HepG2 (cell line): Measurements from ENCODE around the gene RDH16. TPM values are rescaled to one million over a fixed set of nuclear protein-coding genes. Genes with fewer than 3 reads are reported as not detected.

Source experiments
- ATAC-seq: fragments of 200-7000 bp; cut with Tn5 transposase; 3 replicates; pipeline ENCODE4 v1.9.1; 2020; ENCODE audit warnings: mild to moderate bottlenecking, moderate library complexity
- Bru-seq: library from RNA; stranded (reverse); fragments of 400-500 nt; gene quantifications from one replicate; lab custom pipeline; 2021; lab: Mats Ljungman, UMichigan
- BruChase-seq, 2 experiments: library from RNA; stranded (reverse); fragments of 400-500 nt; gene quantifications; one replicate each; lab custom pipeline; 2021; lab: Mats Ljungman, UMichigan
- BruUV-seq: library from RNA; stranded (reverse); fragments of 400-500 nt; replicated peaks from 2 replicates; lab custom pipeline; 2021; lab: Mats Ljungman, UMichigan
- CTCF ChIA-PET: fragments of 300-600 bp; formaldehyde crosslinking; extraction: SDS; loops from one replicate; lab custom pipeline; 2021; ENCODE audit warnings: low total read pairs, inconsistent platforms, low intra/inter-chr PET ratio; lab: Yijun Ruan, JAX
- POLR2A ChIA-PET: fragments of 350-600 bp; sonication (Branson Sonifier 250); formaldehyde crosslinking; loops from one replicate; lab custom pipeline; 2020; ENCODE audit warnings: antibody characterized with exemption, inconsistent platforms; lab: Yijun Ruan, JAX
- DNase-seq: peaks from one replicate; pipeline ENCODE4 v3.0.0-alpha.2; 2015; ENCODE audit warnings: low spot score
- FAIRE-seq: peaks from 3 replicates; lab custom pipeline; 2011; peaks lifted over from hg19 to GRCh38; lab: Jason Lieb, UNC
- H2AFZ ChIP-seq: one replicate; pipeline ENCODE4 v1.6.1; 2011; ENCODE audit warnings: low read length, inconsistent platforms
- H3K27ac ChIP-seq: fragments of 300-600 bp; 3 replicates; pipeline ENCODE4 v1.8.0; 2011; ENCODE audit warnings: mixed run types, mild to moderate bottlenecking, mixed read lengths, low read length, inconsistent platforms; ENCODE audit not compliant: insufficient read depth; ENCODE audit errors: extremely low read length
- H3K27me3 ChIP-seq, 2 experiments: fragments of 200-600 bp in 1 of 2; 2 replicates in 1 of 2; 3 replicates in 1 of 2; pipeline versions ENCODE4 v1.6.0 to v1.8.0; 2011; ENCODE audit warnings: low read length in 2 of 2, mild to moderate bottlenecking in 2 of 2, moderate library complexity in 2 of 2, inconsistent platforms in 1 of 2; ENCODE audit not compliant: insufficient read depth in 2 of 2, control insufficient read depth in 1 of 2
- H3K36me3 ChIP-seq, 2 experiments: fragments of 200-600 bp in 1 of 2; replicated peaks in 1 of 2; 2 replicates in 1 of 2; 3 replicates in 1 of 2; pipeline versions ENCODE4 v1.5.1 to v1.8.0; 2011; ENCODE audit warnings: low read length in 2 of 2, inconsistent platforms in 1 of 2; ENCODE audit not compliant: insufficient read depth in 2 of 2, control insufficient read depth in 1 of 2
- H3K4me1 ChIP-seq: 2 replicates; pipeline ENCODE4 v1.5.1; 2012; ENCODE audit warnings: low read length, inconsistent platforms; ENCODE audit not compliant: insufficient read depth
- H3K4me2 ChIP-seq: 2 replicates; pipeline ENCODE4 v1.6.0; 2011; ENCODE audit warnings: low read depth, low read length, inconsistent platforms
- H3K4me3 ChIP-seq, 3 experiments: fragments of 200-600 bp in 1 of 3; sonication (generic), shearing (Covaris generic) in 1 of 3; replicated peaks in 1 of 3; 2 replicates each; pipeline ENCODE4 v1.5.1; 2011 to 2016; ENCODE audit warnings: low read length in 3 of 3, inconsistent platforms in 2 of 3, low read depth in 2 of 3, mild to moderate bottlenecking in 2 of 3, control low read depth in 1 of 3, mixed read lengths in 1 of 3; ENCODE audit not compliant: insufficient read depth in 1 of 3
- H3K79me2 ChIP-seq: one replicate; pipeline ENCODE4 v1.6.1; 2011; ENCODE audit warnings: low read length, inconsistent platforms; ENCODE audit not compliant: insufficient read depth
- H3K9ac ChIP-seq: 2 replicates; pipeline ENCODE4 v1.6.0; 2011; ENCODE audit warnings: mild to moderate bottlenecking, low read depth, low read length, inconsistent platforms; ENCODE audit not compliant: insufficient read depth
- H3K9me3 ChIP-seq: 2 replicates; pipeline ENCODE4 v1.5.1; 2012; ENCODE audit warnings: mild to moderate bottlenecking, low read length
- H4K20me1 ChIP-seq: 2 replicates; pipeline ENCODE4 v1.6.0; 2011; ENCODE audit warnings: inconsistent platforms, mild to moderate bottlenecking, low read length, moderate library complexity; ENCODE audit not compliant: insufficient read depth
- HNF4A ChIP-seq: sonication (generic); formaldehyde crosslinking; IDR thresholded peaks from 2 replicates; pipeline ENCODE4 v1.4.0; 2020; ENCODE audit warnings: missing genetic modification reagents
- HNF4G ChIP-seq, 2 experiments: sonication (generic) in 1 of 2; formaldehyde crosslinking in 1 of 2; IDR thresholded peaks; 2 replicates each; pipeline versions ENCODE4 v1.4.0 to v1.6.1; 2011 to 2020; ENCODE audit warnings: borderline replicate concordance in 2 of 2, low read depth in 2 of 2, mild to moderate bottlenecking in 2 of 2, low read length in 1 of 2, missing genetic modification reagents in 1 of 2, moderate library complexity in 1 of 2
- NCOA1 ChIP-seq: sonication (generic); formaldehyde crosslinking; IDR thresholded peaks from 2 replicates; pipeline ENCODE4 v1.9.0; 2021; ENCODE audit warnings: missing genetic modification reagents
- ZMAT3 ChIP-seq: sonication (generic); formaldehyde crosslinking; conservative IDR thresholded peaks from 2 replicates; pipeline ENCODE4 v1.7.0; 2021; ENCODE audit warnings: missing genetic modification reagents
- ZNF282 ChIP-seq: fragments of 450-650 bp; IDR thresholded peaks from 2 replicates; pipeline ENCODE4 v1.6.1; 2018; ENCODE audit not compliant: partially characterized antibody
- ZNF292 ChIP-seq: sonication (generic); formaldehyde crosslinking; IDR thresholded peaks from 2 replicates; pipeline ENCODE4 v1.8.1; 2022; ENCODE audit warnings: mild to moderate bottlenecking, low read depth, missing genetic modification reagents, borderline replicate concordance
- WGBS: methylation state at CpG from one replicate; pipeline ENCODE4 v1.1.6; 2017; ENCODE audit warnings: low lambda C conversion rate; 5-methylcytosine and 5-hydroxymethylcytosine counted together
- in situ Hi-C: cut with HindIII; loops from 2 replicates; pipeline ENCODE4 v1.10.0; 2017; ENCODE audit warnings: low pct_unique_long_range_greater_than_20kb; ENCODE audit not compliant: extremely low pct_ligation_motif_present
- intact Hi-C: fragments of 100-400 bp; cut with micrococcal nuclease; formaldehyde crosslinking; loops from one replicate; pipeline ENCODE4 v1.10.0; 2022; ENCODE audit not compliant: unreplicated experiment
- long read RNA-seq, 2 experiments: library from RNA in 1 of 2; library from polyadenylated mRNA in 1 of 2; stranded (forward) in 1 of 2; unstranded in 1 of 2; transcript quantifications; one replicate each; pipeline ENCODE4 v2.0.0, GENCODE V29; 2019 to 2022
- polyA minus RNA-seq, 3 experiments: library from RNA; depleted of rRNA, polyadenylated mRNA; stranded (reverse); fragments of >200 nt; gene quantifications; 2 replicates each; pipeline ENCODE4 v1.2.3, GENCODE V29; 2011; ENCODE audit warnings: low replicate concordance in 1 of 3
- polyA plus RNA-seq, 8 experiments: library from polyadenylated mRNA; depleted of rRNA in 3 of 8; stranded (reverse) in 7 of 8; unstranded in 1 of 8; fragments of >200 nt; fragmentation: Illumina TruSeq in 4 of 8; extraction: Trizol in 4 of 8; gene quantifications; 2 replicates each; pipeline versions ENCODE4 v1.2.1 to v1.2.3, GENCODE V29; 2011 to 2016; ENCODE audit warnings: low read depth in 4 of 8, missing spikeins in 1 of 8, mixed read lengths in 1 of 8; ENCODE audit not compliant: insufficient read depth in 1 of 8
- total RNA-seq, 5 experiments: library from RNA; depleted of rRNA; stranded (reverse); fragments of >200 nt; fragmentation: Illumina TruSeq; extraction: Trizol; gene quantifications; 2 replicates each; pipeline ENCODE4 v1.2.3, GENCODE V29; 2016; ENCODE audit warnings: low read depth in 1 of 5
- TF ChIP-seq, protein P1 (sequence below): sonication (generic); formaldehyde crosslinking; IDR thresholded peaks from 2 replicates; pipeline ENCODE4 v1.5.0; 2020; ENCODE audit warnings: mild to moderate bottlenecking, missing genetic modification reagents, borderline replicate concordance

Gene RDH16, protein sequence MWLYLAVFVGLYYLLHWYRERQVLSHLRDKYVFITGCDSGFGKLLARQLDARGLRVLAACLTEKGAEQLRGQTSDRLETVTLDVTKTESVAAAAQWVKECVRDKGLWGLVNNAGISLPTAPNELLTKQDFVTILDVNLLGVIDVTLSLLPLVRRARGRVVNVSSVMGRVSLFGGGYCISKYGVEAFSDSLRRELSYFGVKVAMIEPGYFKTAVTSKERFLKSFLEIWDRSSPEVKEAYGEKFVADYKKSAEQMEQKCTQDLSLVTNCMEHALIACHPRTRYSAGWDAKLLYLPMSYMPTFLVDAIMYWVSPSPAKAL
- total RNA-seq (2016; rRNA removed; fragmentation: Illumina TruSeq; extraction: Trizol) (0.07 and 0.13 TPM in 2 replicates), polyA plus RNA-seq (2011; rRNA removed) (0.05 TPM in 2 replicates), polyA minus RNA-seq (2011; rRNA and poly(A)+ RNA removed; ENCODE audit: low replicate concordance) (0.18 TPM in 1 of 2 replicates, not detected in the other), Bru-seq, nascent RNA (percentile 14 among the genes with signal in this experiment), BruChase-seq, experiment 1, labeled RNA remaining after a 6-hour chase (percentile 16 among the genes with signal in this experiment), BruChase-seq, experiment 2, labeled RNA remaining after a 2-hour chase (percentile 16 among the genes with signal in this experiment)
- total RNA-seq (2016; cell fraction: cytosol; rRNA removed; fragmentation: Illumina TruSeq; extraction: Trizol; ENCODE audit: low read depth) = not detected in 2 replicates
- total RNA-seq (2016; cell fraction: insoluble cytoplasmic fraction; rRNA removed; fragmentation: Illumina TruSeq; extraction: Trizol) = 0.09 and 0.22 TPM in 2 replicates
- 0.07 and 0.09 TPM in 2 replicates for total RNA-seq (2016; cell fraction: membrane; rRNA removed; fragmentation: Illumina TruSeq; extraction: Trizol)
- 0.34 TPM in 1 of 2 replicates, not detected in the other for total RNA-seq (2016; cell fraction: nucleus; rRNA removed; fragmentation: Illumina TruSeq; extraction: Trizol)
- 0.04 and 0.05 TPM in 2 replicates for polyA plus RNA-seq (2011; cell fraction: cytosol; rRNA removed)
- 0.23 and 0.26 TPM in 2 replicates for polyA plus RNA-seq (2011; cell fraction: nucleus; rRNA removed)
- polyA plus RNA-seq (2012) = 0.09 and 0.50 TPM in 2 replicates
- 0.09 TPM in 1 of 2 replicates, not detected in the other for polyA plus RNA-seq (2016; cell fraction: cytosol; fragmentation: Illumina TruSeq; extraction: Trizol; ENCODE audit: low read depth)
- 0.19 TPM in 1 of 2 replicates, not detected in the other for polyA plus RNA-seq (2016; cell fraction: insoluble cytoplasmic fraction; fragmentation: Illumina TruSeq; extraction: Trizol; ENCODE audit: low read depth)
- polyA plus RNA-seq (2016; cell fraction: membrane; fragmentation: Illumina TruSeq; extraction: Trizol; ENCODE audit: low read depth) = 0.08 and 0.13 TPM in 2 replicates
- 0.25 and 0.44 TPM in 2 replicates for polyA plus RNA-seq (2016; cell fraction: nucleus; fragmentation: Illumina TruSeq; extraction: Trizol; ENCODE audit: insufficient read depth, low read depth)
- polyA minus RNA-seq (2011; cell fraction: cytosol; rRNA and poly(A)+ RNA removed) = not detected in 2 replicates
- polyA minus RNA-seq (2011; cell fraction: nucleus; rRNA and poly(A)+ RNA removed) = 0.13 and 0.37 TPM in 2 replicates
- long read RNA-seq, experiment 1 = 0 reads
- long read RNA-seq, experiment 2 = 0 reads

DNA sequence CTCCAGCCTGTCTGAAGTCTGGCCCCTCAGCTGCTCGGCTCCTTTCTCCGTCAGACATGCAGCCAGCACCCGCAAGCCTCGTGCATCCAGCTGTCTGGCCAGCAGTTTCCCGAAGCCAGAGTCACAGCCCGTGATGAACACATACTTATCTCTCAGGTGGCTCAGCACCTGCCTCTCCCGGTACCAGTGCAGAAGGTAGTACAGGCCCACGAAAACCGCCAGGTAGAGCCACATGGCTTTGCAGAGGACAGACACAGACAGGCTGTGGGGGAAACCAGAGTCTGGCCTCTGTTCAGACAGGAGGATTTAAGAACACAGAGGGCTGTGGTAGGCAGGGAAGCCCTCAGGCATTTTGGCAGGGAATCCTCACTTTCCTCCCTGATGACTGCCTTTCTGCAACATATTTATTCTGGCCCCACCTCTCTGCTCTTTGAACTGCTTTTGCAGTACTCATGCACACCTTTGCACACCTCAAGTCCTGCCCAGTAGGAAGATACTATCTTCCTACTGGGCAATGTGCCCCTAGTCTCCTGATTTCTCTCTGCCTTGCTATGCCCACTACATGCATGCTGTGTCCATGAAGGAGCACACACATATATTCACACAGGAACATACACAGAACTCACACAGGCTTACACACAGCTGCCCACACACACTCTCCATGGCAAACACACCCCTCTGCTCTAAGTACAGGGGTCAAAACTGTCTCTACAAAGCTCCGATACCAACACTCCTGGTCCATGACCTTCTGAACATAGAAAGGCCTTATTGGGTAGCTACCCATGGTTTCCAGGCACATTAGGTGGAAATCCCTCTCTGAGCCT, at the start of gene RDH16:
RDH16 (minus strand) TSS at position 380 of the 824 bp plus-strand sequence; CDS start at position 234, 146 bp downstream.
- H3K4me1 ChIP-seq = peaks cover 49% of the 10 kb centered on the region
- no peak within 1 kb of the TSS for H2AFZ ChIP-seq
- H3K27me3 ChIP-seq = no peaks in the 10 kb centered on the region
- peaks cover 9% of the 10 kb centered on the region; the same call in 1 of the 2 replicates for H3K9me3 ChIP-seq
- H3K79me2 ChIP-seq = no peaks in the 10 kb centered on the region
- ChIA-PET CTCF (no interaction called here), POLR2A (interaction anchor here (1.4 kb wide), 1 partner anchor 16 kb away, joined by 3 read pairs; no protein-coding TSS in a partner anchor)
- no TSS peak for BruUV-seq
- FAIRE-seq (no peak), ATAC-seq (peak; percentile 75), DNase-seq (no peak)
- intact Hi-C loops (no loop called here), in situ Hi-C loops (no loop called here)
- no peak within 1 kb of the TSS for H3K9ac ChIP-seq
- peak within 1 kb of the TSS in 1 of 3 experiments; percentile 29; a peak in 1 of 6 replicates for H3K4me3 ChIP-seq
- H3K4me2 ChIP-seq = peak within 1 kb of the TSS; percentile 53
- no peaks in the 10 kb centered on the region for H4K20me1 ChIP-seq
- no peaks in the 10 kb centered on the region for H3K36me3 ChIP-seq
- WGBS = 7% methylated on average over 3 of the region's 10 CpGs
- H3K27ac ChIP-seq = no peak within 1 kb of the TSS
- peak; percentile 34 for TF ChIP-seq HNF4A
- peak; percentile 18; the same call in 1 of the 2 replicates for TF ChIP-seq ZNF292
- TF ChIP-seq ZNF282 = no peak
- TF ChIP-seq, protein P1, sequence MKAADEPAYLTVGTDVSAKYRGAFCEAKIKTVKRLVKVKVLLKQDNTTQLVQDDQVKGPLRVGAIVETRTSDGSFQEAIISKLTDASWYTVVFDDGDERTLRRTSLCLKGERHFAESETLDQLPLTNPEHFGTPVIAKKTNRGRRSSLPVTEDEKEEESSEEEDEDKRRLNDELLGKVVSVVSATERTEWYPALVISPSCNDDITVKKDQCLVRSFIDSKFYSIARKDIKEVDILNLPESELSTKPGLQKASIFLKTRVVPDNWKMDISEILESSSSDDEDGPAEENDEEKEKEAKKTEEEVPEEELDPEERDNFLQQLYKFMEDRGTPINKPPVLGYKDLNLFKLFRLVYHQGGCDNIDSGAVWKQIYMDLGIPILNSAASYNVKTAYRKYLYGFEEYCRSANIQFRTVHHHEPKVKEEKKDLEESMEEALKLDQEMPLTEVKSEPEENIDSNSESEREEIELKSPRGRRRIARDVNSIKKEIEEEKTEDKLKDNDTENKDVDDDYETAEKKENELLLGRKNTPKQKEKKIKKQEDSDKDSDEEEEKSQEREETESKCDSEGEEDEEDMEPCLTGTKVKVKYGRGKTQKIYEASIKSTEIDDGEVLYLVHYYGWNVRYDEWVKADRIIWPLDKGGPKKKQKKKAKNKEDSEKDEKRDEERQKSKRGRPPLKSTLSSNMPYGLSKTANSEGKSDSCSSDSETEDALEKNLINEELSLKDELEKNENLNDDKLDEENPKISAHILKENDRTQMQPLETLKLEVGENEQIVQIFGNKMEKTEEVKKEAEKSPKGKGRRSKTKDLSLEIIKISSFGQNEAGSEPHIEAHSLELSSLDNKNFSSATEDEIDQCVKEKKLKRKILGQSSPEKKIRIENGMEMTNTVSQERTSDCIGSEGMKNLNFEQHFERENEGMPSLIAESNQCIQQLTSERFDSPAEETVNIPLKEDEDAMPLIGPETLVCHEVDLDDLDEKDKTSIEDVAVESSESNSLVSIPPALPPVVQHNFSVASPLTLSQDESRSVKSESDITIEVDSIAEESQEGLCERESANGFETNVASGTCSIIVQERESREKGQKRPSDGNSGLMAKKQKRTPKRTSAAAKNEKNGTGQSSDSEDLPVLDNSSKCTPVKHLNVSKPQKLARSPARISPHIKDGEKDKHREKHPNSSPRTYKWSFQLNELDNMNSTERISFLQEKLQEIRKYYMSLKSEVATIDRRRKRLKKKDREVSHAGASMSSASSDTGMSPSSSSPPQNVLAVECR (CRISPR knock-in tag) = peak; percentile 45; the same call in 1 of the 2 replicates
- TF ChIP-seq HNF4G (IDR thresholded peaks at IDR 0.05; ENCODE audit: borderline replicate concordance, low read depth, low read length) = peak; percentile 11; the same call in 1 of the 2 replicates
- no peak for TF ChIP-seq HNF4G (CRISPR knock-in tag; IDR thresholded peaks at IDR 0.05; ENCODE audit: borderline replicate concordance, low read depth)
- peak; percentile 71; the same call in 1 of the 2 replicates for TF ChIP-seq NCOA1 (CRISPR knock-in tag)
- 0 out of 2 replicates have a peak, but pooled peaks have one; percentile 45 for TF ChIP-seq ZMAT3 (CRISPR knock-in tag)
